ENCODE data around the gene CRAMP1. TPM values are rescaled to one million over a fixed set of nuclear protein-coding genes. Genes with fewer than 3 reads are reported as not detected.

The CRAMP1 gene
- total and polyA plus RNA-seq, 12 donors: 3.2 to 13.8 (median 10.5) TPM

GRCh38 chr16:1637526-1637925 is 25.4 kb downstream of the CRAMP1 start:
- peaks cover under 1 to 100% (median 52%) of the 10 kb centered on the region in 9 donors for H3K36me3 ChIP-seq
- intact Hi-C loops (cut with DNase I): no loop called here
- H3K27ac ChIP-seq: no peak overlapping the region
- H3K4me1 ChIP-seq: peaks cover 0 to 36% (median 18%) of the 10 kb centered on the region in 9 donors
- DNase-seq: no peak
- TF ChIP-seq CTCF (IDR thresholded peaks at IDR 0.05): no peak
- no peaks in the 10 kb centered on the region for H3K27me3 ChIP-seq
- H3K4me3 ChIP-seq: no peak overlapping the region
- WGBS, 2 donors: 87 to 89% methylated on average over 11 of the region's 11 CpGs
- peak in 3 of 8 donors; percentile 35 to 55 (median 37) for ATAC-seq
- H3K9me3 ChIP-seq: no peaks in the 10 kb centered on the region

- WGBS, 2 donors: 94 to 95% methylated on average over 8 of the region's 8 CpGs
- intact Hi-C loops (cut with DNase I): no loop called here
- H3K36me3 ChIP-seq: peaks cover 0 to 100% (median 41%) of the 10 kb centered on the region in 9 donors
- no peaks in the 10 kb centered on the region for H3K27me3 ChIP-seq
- H3K4me3 ChIP-seq: no peak overlapping the region
- ATAC-seq (no peak), DNase-seq (no peak)
- peaks cover 0 to 40% (median 19%) of the 10 kb centered on the region in 9 donors for H3K4me1 ChIP-seq
- no peak for TF ChIP-seq CTCF (IDR thresholded peaks at IDR 0.05)
- no peaks in the 10 kb centered on the region for H3K9me3 ChIP-seq
- no peak overlapping the region for H3K27ac ChIP-seq
These were observed 26.6 kb downstream of the CRAMP1 start for GRCh38 chr16:1638757-1639156.

GRCh38 chr16:1639282-1639681 is 27.1 kb downstream of the CRAMP1 start:
- intact Hi-C loops (cut with DNase I): no loop called here
- Histone ChIP-seq H3K27me3 (no peaks in the 10 kb centered on the region), H3K9me3 (no peaks in the 10 kb centered on the region), H3K36me3 (peaks cover 0 to 100% (median 37%) of the 10 kb centered on the region in 9 donors), H3K4me3 (no peak overlapping the region), H3K4me1 (peaks cover 0 to 40% (median 19%) of the 10 kb centered on the region in 9 donors), H3K27ac (peak overlapping the region in 3 of 10 donors; percentile 8 to 41 (median 37))
- TF ChIP-seq CTCF (IDR thresholded peaks at IDR 0.05): no peak
- ATAC-seq (no peak), DNase-seq (no peak)
- WGBS, 2 donors: 89 to 94% methylated on average over 2 of the region's 2 CpGs

- intact Hi-C loops (cut with DNase I): no loop called here
- Histone ChIP-seq H3K27me3 (no peaks in the 10 kb centered on the region), H3K4me3 (no peak overlapping the region), H3K36me3 (peaks cover 0 to 100% (median 32%) of the 10 kb centered on the region in 9 donors), H3K27ac (peak overlapping the region in 6 of 10 donors; percentile 8 to 41 (median 26)), H3K9me3 (no peaks in the 10 kb centered on the region), H3K4me1 (peaks cover 0 to 40% (median 19%) of the 10 kb centered on the region in 9 donors)
- ATAC-seq (no peak), DNase-seq (no peak)
- 69 to 80% methylated on average over 11 of the region's 11 CpGs for WGBS, 2 donors
- no peak for TF ChIP-seq CTCF (IDR thresholded peaks at IDR 0.05)
These were observed 27.7 kb downstream of the CRAMP1 start for GRCh38 chr16:1639860-1640259.

Data from heart right ventricle (tissue), 16 donors.